ENCODE results near the gene EMC7. TPM values are rescaled to one million over a fixed set of nuclear protein-coding genes. Genes with fewer than 3 reads are reported as not detected.

Gene EMC7
- total and polyA plus RNA-seq, 2 of the 13 experiments (the other 11 are each of a cell fraction or from before 2014, with no cell fraction given), result 46.8 to 113 TPM

GRCh38 chr15:34038023-34038870 lies 63.4 kb downstream of the EMC7 start (continued):
- TF ChIP-seq HMGXB3 (CRISPR knock-in tag; IDR thresholded peaks at IDR 0.05; ENCODE audit: borderline replicate concordance) (no peak; the same call in 1 of the 2 replicates), ZBTB44 (CRISPR knock-in tag; IDR thresholded peaks at IDR 0.05) (no peak), FOXK2 (IDR thresholded peaks at IDR 0.05) (no peak), SOX5 (CRISPR knock-in tag; IDR thresholded peaks at IDR 0.05; ENCODE audit: borderline replicate concordance) (0 out of 2 replicates have a peak, but pooled peaks have one; percentile 23), DDIT3 (CRISPR knock-in tag; IDR thresholded peaks at IDR 0.05) (no peak), GLMP (CRISPR knock-in tag; IDR thresholded peaks at IDR 0.05; ENCODE audit: borderline replicate concordance) (no peak), ZNF580 (CRISPR knock-in tag; IDR thresholded peaks at IDR 0.05; ENCODE audit: borderline replicate concordance, low read depth) (no peak), NFYC (CRISPR knock-in tag; IDR thresholded peaks at IDR 0.05) (no peak), RNF219 (CRISPR knock-in tag; IDR thresholded peaks at IDR 0.05) (no peak; the same call in 1 of the 2 replicates), MYC (CRISPR knock-in tag; IDR thresholded peaks at IDR 0.05; ENCODE audit: borderline replicate concordance) (peak; percentile 93), HNRNPUL1 (IDR thresholded peaks at IDR 0.05; ENCODE audit: low read depth, low read length) (no peak), ATF7 (IDR thresholded peaks at IDR 0.05) (no peak), ATF7 (CRISPR knock-in tag; IDR thresholded peaks at IDR 0.05) (no peak), ZHX1 (CRISPR knock-in tag; IDR thresholded peaks at IDR 0.05; ENCODE audit: low read depth) (no peak), ARID2 (CRISPR knock-in tag; IDR thresholded peaks at IDR 0.05; ENCODE audit: borderline replicate concordance) (no peak)

All from HepG2 (cell line).